HUES48 (cell line): Measurements from ENCODE around the gene PAGR1.

ENCODE experiments used
- H3K27ac ChIP-seq: one replicate; pipeline ENCODE4 v1.7.0; 2013; ENCODE audit warnings: low read depth, low read length, inconsistent platforms
- H3K27me3 ChIP-seq: 2 replicates; pipeline ENCODE4 v1.6.1; 2013; ENCODE audit warnings: mild to moderate bottlenecking, low read length; ENCODE audit not compliant: control insufficient read depth, insufficient read depth
- H3K36me3 ChIP-seq: 2 replicates; pipeline ENCODE4 v1.6.1; 2013; ENCODE audit warnings: low read length; ENCODE audit not compliant: control insufficient read depth, insufficient read depth
- H3K4me1 ChIP-seq: 2 replicates; pipeline ENCODE4 v1.6.1; 2013; ENCODE audit warnings: mild to moderate bottlenecking, low read length; ENCODE audit not compliant: control insufficient read depth, insufficient read depth
- H3K4me3 ChIP-seq: 2 replicates; pipeline ENCODE4 v1.5.1; 2013; ENCODE audit warnings: mild to moderate bottlenecking, low read depth, low read length
- H3K9ac ChIP-seq: 2 replicates; pipeline ENCODE4 v1.6.1; 2013; ENCODE audit warnings: mild to moderate bottlenecking, low read depth, low read length, moderate library complexity
- H3K9me3 ChIP-seq: 2 replicates; pipeline ENCODE4 v1.6.1; 2013; ENCODE audit warnings: low read length; ENCODE audit not compliant: control insufficient read depth, insufficient read depth

The PAGR1 gene

DNA sequence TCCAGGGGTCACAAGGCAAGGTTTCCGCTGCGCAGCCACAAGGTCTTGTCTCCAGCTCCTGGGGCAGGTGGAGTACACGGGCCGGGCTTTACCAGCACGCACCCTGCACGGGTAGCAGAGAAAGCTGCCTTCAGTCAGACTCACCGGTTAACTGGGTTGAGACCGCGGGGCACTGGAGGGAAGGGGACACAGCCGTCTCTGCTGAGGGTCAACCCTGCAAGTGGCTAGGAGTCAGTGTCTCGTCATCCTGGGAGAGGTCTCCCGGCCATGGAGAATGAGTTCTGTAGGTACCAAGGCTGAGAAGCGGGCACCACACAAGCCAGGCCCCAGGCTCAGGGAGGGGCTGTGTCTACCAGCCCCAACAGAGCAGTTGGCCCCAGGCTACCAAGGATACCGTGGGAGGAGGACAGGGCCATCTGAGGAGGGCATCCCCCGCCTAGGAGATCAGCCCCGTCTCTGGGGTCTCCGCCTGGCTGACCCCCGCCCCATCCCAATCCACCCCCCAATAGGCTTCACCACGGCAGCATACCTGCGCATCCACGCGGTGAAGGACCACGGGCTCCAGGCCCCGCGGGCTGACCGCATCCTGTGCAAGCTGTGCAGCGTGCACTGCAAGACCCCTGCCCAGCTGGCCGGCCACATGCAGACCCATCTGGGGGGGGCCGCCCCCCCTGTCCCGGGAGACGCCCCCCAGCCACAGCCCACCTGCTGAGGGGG, 6.8 kb upstream of the PAGR1 start:
- H3K9me3 ChIP-seq = no peaks in the 10 kb centered on the region
- H3K27ac ChIP-seq = peak overlapping the region; percentile 73
- no peak overlapping the region for H3K9ac ChIP-seq
- peak overlapping the region; percentile 76 for H3K4me3 ChIP-seq
- H3K4me1 ChIP-seq = peaks cover 43% of the 10 kb centered on the region
- H3K36me3 ChIP-seq = peaks cover 28% of the 10 kb centered on the region
- no peaks in the 10 kb centered on the region for H3K27me3 ChIP-seq

DNA sequence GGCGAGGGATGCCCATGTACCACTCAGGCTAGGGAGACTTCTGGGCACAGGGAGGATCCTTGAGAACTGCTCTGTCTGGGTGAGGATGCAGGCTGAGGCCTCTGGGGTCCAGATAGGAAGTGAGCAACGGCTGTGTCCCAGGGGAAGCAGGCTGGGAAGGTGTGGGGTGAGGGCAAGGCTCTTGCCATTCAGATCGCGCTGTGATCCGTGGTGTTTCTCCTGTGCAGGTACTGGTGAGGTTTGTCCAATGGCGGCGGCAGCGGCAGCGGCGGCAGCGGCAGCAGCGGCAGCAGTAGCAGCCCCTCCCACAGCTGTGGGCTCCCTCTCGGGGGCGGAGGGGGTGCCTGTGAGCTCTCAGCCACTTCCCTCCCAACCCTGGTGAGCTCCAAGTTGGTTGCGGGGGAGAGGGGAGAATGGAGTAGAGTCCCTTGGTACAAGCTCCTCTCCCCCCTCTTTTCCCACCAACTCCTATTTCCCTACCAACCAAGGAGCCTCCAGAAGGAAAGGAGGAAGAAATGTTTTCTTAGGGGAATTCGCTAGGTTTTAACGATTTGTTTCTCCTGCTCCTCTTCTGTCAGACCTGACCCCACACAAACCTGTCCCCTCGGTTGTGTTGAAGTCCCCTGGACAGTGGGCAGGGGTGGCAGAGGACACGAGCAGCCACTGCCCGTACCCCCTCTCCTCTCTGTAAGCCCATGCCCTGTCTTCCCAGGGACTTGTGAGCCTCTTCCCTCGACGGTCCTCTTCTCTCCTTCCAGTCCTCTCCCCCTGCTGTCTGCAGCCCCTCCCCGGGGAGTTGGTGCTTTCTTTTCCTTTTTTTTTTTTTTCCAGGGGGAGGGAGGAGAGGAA, 5.9 kb upstream of the PAGR1 start:
- H3K9ac ChIP-seq = no peak overlapping the region
- H3K4me3 ChIP-seq = peak overlapping the region; percentile 77; the same call in 1 of the 2 replicates
- no peaks in the 10 kb centered on the region for H3K27me3 ChIP-seq
- peaks cover 47% of the 10 kb centered on the region for H3K4me1 ChIP-seq
- no peaks in the 10 kb centered on the region for H3K9me3 ChIP-seq
- peaks cover 24% of the 10 kb centered on the region for H3K36me3 ChIP-seq
- peak overlapping the region; percentile 93 for H3K27ac ChIP-seq

DNA sequence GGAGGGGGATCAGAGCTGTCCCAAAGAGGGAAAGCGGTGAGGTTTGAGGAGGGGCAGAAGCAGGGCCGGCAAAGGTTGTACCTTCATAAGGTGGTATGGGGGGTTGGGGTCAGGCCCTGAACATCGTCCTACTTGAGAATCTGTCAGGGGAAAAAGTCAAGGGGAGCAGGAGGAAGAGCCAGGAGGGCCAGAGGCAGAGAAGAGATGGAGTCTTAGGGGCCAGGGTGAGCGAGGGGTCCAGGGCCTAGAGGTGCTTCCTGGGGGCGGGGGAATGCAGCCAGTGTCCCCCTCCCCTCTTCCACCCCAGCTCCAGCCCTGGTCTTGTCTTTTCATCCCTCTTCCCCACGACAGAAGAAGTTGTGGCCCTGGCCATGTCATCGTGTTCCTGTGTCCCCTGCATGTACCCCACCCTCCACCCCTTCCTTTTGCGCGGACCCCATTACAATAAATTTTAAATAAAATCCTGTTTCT, 5.2 kb upstream of the PAGR1 start:
- no peaks in the 10 kb centered on the region for H3K27me3 ChIP-seq
- H3K4me3 ChIP-seq = peak overlapping the region; percentile 77
- H3K9ac ChIP-seq = no peak overlapping the region
- H3K4me1 ChIP-seq = peaks cover 47% of the 10 kb centered on the region
- H3K27ac ChIP-seq = peak overlapping the region; percentile 93
- no peaks in the 10 kb centered on the region for H3K9me3 ChIP-seq
- H3K36me3 ChIP-seq = peaks cover 24% of the 10 kb centered on the region

GRCh38 chr16:29811170-29811895, 4.6 kb upstream of the PAGR1 start:
- Histone ChIP-seq H3K9ac (no peak overlapping the region), H3K4me1 (peaks cover 47% of the 10 kb centered on the region)

GRCh38 chr16:29811896-29812665, 3.9 kb upstream of the PAGR1 start, which contains the start of gene PRRT2:
Gene PRRT2, plus strand, starts transcription at chr16:29812193. Its CDS starts 862 bp downstream, at chr16:29813055.
- Histone ChIP-seq H3K4me1 (peaks cover 47% of the 10 kb centered on the region), H3K4me3 (peak within 1 kb of the TSS; percentile 77), H3K27me3 (no peaks in the 10 kb centered on the region), H3K27ac (peak within 1 kb of the TSS; percentile 93), H3K9ac (no peak within 1 kb of the TSS), H3K9me3 (no peaks in the 10 kb centered on the region), H3K36me3 (peaks cover 24% of the 10 kb centered on the region)

More at GRCh38 chr16:29811170-29811895, 4.6 kb upstream of the PAGR1 start:
- Histone ChIP-seq H3K36me3 (peaks cover 24% of the 10 kb centered on the region), H3K4me3 (peak overlapping the region; percentile 77), H3K27me3 (no peaks in the 10 kb centered on the region), H3K27ac (peak overlapping the region; percentile 93), H3K9me3 (no peaks in the 10 kb centered on the region)

DNA sequence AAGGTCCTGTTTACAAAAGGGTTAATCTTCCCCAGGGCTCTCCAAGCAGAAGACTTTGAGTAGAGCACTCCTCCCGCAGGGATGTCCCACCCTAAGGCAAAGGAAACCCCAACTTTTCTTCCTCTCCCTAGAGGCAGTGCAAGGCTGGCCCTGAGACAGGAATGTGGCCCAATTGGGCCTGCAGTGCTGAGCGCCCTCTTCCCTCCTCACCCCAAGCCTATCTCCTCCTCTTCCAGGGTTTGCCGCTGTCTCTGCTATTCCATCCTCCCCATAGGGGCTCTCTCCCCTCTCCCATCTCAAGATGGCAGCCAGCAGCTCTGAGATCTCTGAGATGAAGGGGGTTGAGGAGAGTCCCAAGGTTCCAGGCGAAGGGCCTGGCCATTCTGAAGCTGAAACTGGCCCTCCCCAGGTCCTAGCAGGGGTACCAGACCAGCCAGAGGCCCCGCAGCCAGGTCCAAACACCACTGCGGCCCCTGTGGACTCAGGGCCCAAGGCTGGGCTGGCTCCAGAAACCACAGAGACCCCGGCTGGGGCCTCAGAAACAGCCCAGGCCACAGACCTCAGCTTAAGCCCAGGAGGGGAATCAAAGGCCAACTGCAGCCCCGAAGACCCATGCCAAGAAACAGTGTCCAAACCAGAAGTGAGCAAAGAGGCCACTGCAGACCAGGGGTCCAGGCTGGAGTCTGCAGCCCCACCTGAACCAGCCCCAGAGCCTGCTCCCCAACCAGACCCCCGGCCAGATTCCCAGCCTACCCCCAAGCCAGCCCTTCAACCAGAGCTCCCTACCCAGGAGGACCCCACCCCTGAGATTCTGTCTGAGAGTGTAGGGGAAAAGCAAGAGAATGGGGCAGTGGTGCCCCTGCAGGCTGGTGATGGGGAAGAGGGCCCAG, 3.0 kb upstream of the PAGR1 start:
- H3K27ac ChIP-seq = peak overlapping the region; percentile 1
- peak overlapping the region; percentile 77 for H3K4me3 ChIP-seq
- peaks cover 26% of the 10 kb centered on the region for H3K36me3 ChIP-seq
- H3K27me3 ChIP-seq = no peaks in the 10 kb centered on the region
- no peaks in the 10 kb centered on the region for H3K9me3 ChIP-seq
- no peak overlapping the region for H3K9ac ChIP-seq
- H3K4me1 ChIP-seq = peaks cover 47% of the 10 kb centered on the region

DNA sequence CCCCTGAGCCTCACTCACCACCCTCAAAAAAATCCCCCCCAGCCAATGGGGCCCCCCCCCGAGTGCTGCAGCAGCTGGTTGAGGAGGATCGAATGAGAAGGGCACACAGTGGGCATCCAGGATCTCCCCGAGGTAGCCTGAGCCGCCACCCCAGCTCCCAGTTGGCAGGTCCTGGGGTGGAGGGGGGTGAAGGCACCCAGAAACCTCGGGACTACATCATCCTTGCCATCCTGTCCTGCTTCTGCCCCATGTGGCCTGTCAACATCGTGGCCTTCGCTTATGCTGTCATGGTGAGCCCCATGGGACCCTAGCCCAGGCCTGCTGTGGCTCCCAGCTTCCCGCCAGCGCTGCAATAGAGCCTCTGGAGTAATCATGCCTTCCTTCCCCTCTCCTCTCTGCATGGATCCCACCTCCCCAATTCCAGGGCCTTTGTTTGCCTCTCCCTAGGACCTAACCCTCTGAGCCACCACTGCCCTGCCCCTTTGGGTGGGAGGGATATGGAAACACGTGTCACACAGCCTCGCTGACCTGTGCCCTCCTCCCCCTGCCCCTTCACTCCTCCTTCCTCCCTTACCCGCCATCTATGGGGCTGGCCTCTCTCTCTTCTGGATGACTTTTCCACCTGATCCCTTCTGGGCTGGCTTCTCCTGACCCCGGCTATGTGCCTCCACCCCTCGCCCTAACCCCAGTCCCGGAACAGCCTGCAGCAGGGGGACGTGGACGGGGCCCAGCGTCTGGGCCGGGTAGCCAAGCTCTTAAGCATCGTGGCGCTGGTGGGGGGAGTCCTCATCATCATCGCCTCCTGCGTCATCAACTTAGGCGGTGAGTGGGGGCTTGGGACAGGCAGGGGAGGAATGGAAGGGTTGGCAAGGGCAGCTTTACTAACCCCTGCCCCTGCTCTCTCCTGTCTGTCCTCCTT, 2.0 kb upstream of the PAGR1 start:
- no peaks in the 10 kb centered on the region for H3K27me3 ChIP-seq
- no peaks in the 10 kb centered on the region for H3K9me3 ChIP-seq
- peaks cover 39% of the 10 kb centered on the region for H3K4me1 ChIP-seq
- H3K36me3 ChIP-seq = peaks cover 26% of the 10 kb centered on the region
- peak overlapping the region; percentile 65 for H3K27ac ChIP-seq
- H3K4me3 ChIP-seq = peak overlapping the region; percentile 89; the same call in 1 of the 2 replicates
- no peak overlapping the region for H3K9ac ChIP-seq

- no peaks in the 10 kb centered on the region for H3K9me3 ChIP-seq
- H3K4me1 ChIP-seq = peaks cover 36% of the 10 kb centered on the region
- H3K27ac ChIP-seq = peak overlapping the region; percentile 65
- H3K36me3 ChIP-seq = peaks cover 27% of the 10 kb centered on the region
- H3K27me3 ChIP-seq = no peaks in the 10 kb centered on the region
- H3K9ac ChIP-seq = no peak overlapping the region
- H3K4me3 ChIP-seq = peak overlapping the region; percentile 89; the same call in 1 of the 2 replicates
Measured at GRCh38 chr16:29814592-29814991, 1.4 kb upstream of the PAGR1 start.
